Left colon (tissue), 2 donors: Measurements from ENCODE around the gene LOC101059915.

Source experiments
- ATAC-seq: fragments of 200-7000 bp; cut with Tn5 transposase; one replicate; pipeline ENCODE4 v1.9.1; 2020; ENCODE audit warnings: mild to moderate bottlenecking, moderate library complexity
- DNase-seq, 2 donors: peaks; one replicate each; pipeline ENCODE4 v3.0.0-alpha.2; 2020
- intact Hi-C, 2 donors: fragments of 100-400 bp; cut with DNase I in 1 of 2; cut with micrococcal nuclease in 1 of 2; formaldehyde crosslinking; loops; one replicate each; pipeline versions ENCODE4 v1.11.2 to v1.14.0; 2022; cut with DNase I, micrococcal nuclease
- donor health status: DM: no; HTN: no; CAD: no.
- donor health status: DM: yes; HTN: yes; CAD: no.

LOC101059915 gene

GRCh38 chrX:71667328-71668247 is at the start of gene LOC101059915:
Gene LOC101059915 (plus strand): TSS chrX:71667546.
- DNase-seq (no peak), ATAC-seq (no peak)
- intact Hi-C loops: no loop called here

GRCh38 chrX:71617742-71618141 is 49.6 kb upstream of the LOC101059915 start:
- intact Hi-C loops: no loop called here
- ATAC-seq: peak; percentile 18
- DNase-seq: peak in 1 of 2 donors; percentile 35

- ATAC-seq: no peak
- DNase-seq: peak; percentile 22 to 57
- intact Hi-C loops: no loop called here
These were observed 49.0 kb upstream of the LOC101059915 start, which contains the start of gene CXCR3 for GRCh38 chrX:71618303-71618721. Gene CXCR3 (minus strand): TSS chrX:71618511. CDS start chrX:71618449, 62 bp downstream.

GRCh38 chrX:71618787-71619186 is 48.6 kb upstream of the LOC101059915 start:
- no peak for DNase-seq
- intact Hi-C loops: no loop called here
- no peak for ATAC-seq

GRCh38 chrX:71619193-71619592 is 48.2 kb upstream of the LOC101059915 start:
- intact Hi-C loops: no loop called here
- no peak for DNase-seq
- ATAC-seq: no peak

- intact Hi-C loops: no loop called here
- DNase-seq: no peak
- no peak for ATAC-seq
These were observed 47.4 kb upstream of the LOC101059915 start for GRCh38 chrX:71619986-71620385.

- intact Hi-C loops: no loop called here
- ATAC-seq (peak; percentile 30), DNase-seq (peak in 1 of 2 donors; percentile 32)
These were observed 45.7 kb upstream of the LOC101059915 start for GRCh38 chrX:71621603-71622002.

- no peak for DNase-seq
These were observed 45.2 kb upstream of the LOC101059915 start for GRCh38 chrX:71622032-71622575.

GRCh38 chrX:71622576-71623450 is 44.5 kb upstream of the LOC101059915 start:
- intact Hi-C loops: no loop called here
- DNase-seq (peak; percentile 80 to 88), ATAC-seq (peak; percentile 79)

More at GRCh38 chrX:71622032-71622575, 45.2 kb upstream of the LOC101059915 start:
- intact Hi-C loops: no loop called here
- no peak for ATAC-seq

GRCh38 chrX:71623714-71624113 is 43.6 kb upstream of the LOC101059915 start:
- intact Hi-C loops: no loop called here
- peak; percentile 15 for ATAC-seq
- peak in 1 of 2 donors; percentile 37 for DNase-seq

GRCh38 chrX:71625471-71625870 is 41.9 kb upstream of the LOC101059915 start:
- intact Hi-C loops: no loop called here
- DNase-seq (no peak), ATAC-seq (no peak)

- peak; percentile 58 for ATAC-seq
- DNase-seq: peak; percentile 66 to 80
- intact Hi-C loops: no loop called here
These were observed 40.8 kb upstream of the LOC101059915 start for GRCh38 chrX:71626576-71626975.

- ATAC-seq: peak; percentile 27
These were observed 39.5 kb upstream of the LOC101059915 start for GRCh38 chrX:71627588-71628404.

GRCh38 chrX:71629467-71629866 is 37.9 kb upstream of the LOC101059915 start:
- no peak for ATAC-seq
- intact Hi-C loops: no loop called here
- no peak for DNase-seq

More at GRCh38 chrX:71627588-71628404, 39.5 kb upstream of the LOC101059915 start:
- DNase-seq: no peak
- intact Hi-C loops: no loop called here

GRCh38 chrX:71632923-71633657 is 34.3 kb upstream of the LOC101059915 start:
- no peak for DNase-seq
- peak; percentile 22 for ATAC-seq
- intact Hi-C loops: no loop called here

- intact Hi-C loops: no loop called here
- no peak for ATAC-seq
- no peak for DNase-seq
These were observed 33.0 kb upstream of the LOC101059915 start for GRCh38 chrX:71634366-71634765.

- DNase-seq (no peak), ATAC-seq (peak; percentile 49)
- intact Hi-C loops: no loop called here
These were observed 30.7 kb upstream of the LOC101059915 start for GRCh38 chrX:71636438-71637252.
